LHCN-M2 (cell line): ENCODE results near the gene EFEMP1. TPM values are rescaled to one million over a fixed set of nuclear protein-coding genes. Genes with fewer than 3 reads are reported as not detected.
A peak's percentile ranks its signal among the peaks of the same experiment; 100 is the strongest.

Experiments
- DNase-seq: peaks from one replicate; pipeline ENCODE4 v3.0.0-alpha.2; 2012; ENCODE audit warnings: low read depth
- total RNA-seq: library from RNA; depleted of rRNA; stranded (reverse); fragments of >200 nt; gene quantifications from 2 replicates; pipeline ENCODE4 v1.2.3, GENCODE V29; 2014

The EFEMP1 gene
- total RNA-seq, 1 experiment from 2014 or later, result 37.8 TPM

DNA sequence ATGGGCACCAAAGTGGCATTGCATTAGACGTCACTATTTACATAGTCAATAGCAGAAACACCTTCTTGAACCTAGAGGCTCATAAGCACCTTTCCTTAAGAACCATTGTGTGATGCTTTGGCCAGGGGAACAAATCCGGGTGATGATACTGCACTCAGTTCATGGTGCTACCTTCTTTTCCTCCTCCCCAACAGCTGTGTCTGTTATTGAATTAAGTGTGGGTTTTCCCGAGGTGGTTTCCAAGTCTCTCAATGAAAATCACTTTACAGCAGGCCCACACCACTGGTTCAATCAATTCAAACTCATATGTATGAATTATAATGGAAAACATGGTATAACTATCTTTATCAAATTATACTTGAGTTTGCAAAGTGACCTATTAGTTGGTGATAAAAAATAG, 9.3 kb upstream of the EFEMP1 start:
- no peak for DNase-seq

- no peak for DNase-seq
These were observed 7.7 kb upstream of the EFEMP1 start for GRCh38 chr2:55931281-55931680.

DNA sequence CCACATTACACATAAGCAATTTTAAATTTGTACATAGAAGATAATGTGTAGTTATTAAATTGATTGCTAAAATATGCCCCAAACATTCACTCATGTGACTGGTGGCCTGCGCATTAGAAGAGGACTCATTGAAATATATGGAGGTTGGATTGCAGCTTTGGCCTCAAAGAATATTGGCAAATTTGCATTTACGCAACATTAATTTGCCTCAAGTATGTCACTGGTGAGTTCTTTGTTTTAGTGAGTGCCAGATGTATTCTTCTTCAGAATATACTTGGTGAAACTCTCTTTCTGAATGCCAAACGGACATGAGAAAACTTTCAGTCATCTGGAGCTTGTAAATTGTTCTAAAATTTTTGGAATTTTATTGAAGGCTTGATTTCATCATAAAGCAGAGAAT, 5.9 kb upstream of the EFEMP1 start:
- DNase-seq, result no peak

GRCh38 chr2:55926974-55927373, 3.4 kb upstream of the EFEMP1 start:
- no peak for DNase-seq

DNA sequence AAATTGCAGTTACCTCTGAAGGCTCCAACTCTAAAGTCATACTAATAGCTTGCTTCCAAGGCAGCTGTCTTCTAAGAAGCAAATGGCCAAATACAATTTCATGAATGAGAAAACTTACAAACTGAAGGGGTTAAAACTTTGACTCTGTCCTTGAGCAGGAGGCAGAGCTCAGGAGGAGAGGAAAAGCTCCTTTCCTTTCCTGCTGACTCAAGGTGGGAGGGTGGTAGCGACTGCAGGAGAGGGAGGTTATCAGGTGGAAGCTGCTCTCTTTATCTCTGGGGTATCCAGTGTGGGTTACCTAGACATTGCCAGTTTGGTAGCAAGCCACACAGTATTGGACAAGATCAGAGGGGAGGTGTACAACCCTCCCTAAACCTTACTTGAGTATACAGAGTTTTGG, 2.7 kb upstream of the EFEMP1 start:
- no peak for DNase-seq

DNA sequence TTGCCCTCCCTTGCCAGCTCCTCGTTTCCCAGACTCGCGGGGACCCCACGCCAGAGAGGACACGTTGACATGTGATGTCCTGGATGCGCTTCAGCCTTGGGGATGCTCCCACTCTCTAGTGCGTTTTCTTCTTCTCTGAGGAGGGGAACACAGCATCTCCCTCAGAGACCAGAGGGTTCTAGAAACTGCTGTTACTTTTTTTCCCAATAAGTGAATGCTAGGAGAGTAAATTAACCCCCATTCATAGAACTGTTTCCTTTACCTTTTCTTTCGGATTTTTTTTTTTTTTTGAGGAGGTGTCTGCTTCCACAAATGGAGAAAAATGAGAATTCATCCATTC, 370 bp upstream of the EFEMP1 start:
- no peak for DNase-seq

DNA sequence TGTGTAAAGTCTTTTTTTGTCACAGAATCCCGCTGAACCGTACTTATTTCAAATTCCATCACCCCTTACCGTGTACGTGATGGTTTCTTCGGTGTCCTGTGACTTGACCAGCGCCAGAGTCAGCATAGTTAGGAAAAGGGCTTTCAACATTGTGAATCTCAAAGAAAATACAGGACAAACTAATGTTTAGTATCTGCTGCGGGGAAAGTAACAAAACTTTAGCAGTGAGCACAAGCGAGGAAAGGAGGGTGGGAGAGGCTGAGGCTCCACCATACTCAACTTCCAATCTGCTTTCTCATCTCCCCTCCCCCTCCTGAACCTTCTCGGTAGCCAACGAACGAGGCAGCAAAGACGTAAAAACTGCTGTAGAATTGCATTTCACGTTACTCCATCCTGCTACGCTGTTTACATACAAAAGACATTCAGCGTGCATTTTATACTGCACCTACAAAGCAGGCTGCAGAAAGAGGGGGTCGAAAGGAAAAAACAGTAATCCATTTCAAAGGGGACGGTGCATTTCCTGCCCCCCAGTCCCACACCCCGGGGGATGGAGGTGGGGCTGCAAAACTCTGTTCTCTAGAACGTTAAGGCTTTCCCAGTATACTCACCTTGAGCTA, 1.2 kb downstream of the EFEMP1 start:
- no peak for DNase-seq

DNA sequence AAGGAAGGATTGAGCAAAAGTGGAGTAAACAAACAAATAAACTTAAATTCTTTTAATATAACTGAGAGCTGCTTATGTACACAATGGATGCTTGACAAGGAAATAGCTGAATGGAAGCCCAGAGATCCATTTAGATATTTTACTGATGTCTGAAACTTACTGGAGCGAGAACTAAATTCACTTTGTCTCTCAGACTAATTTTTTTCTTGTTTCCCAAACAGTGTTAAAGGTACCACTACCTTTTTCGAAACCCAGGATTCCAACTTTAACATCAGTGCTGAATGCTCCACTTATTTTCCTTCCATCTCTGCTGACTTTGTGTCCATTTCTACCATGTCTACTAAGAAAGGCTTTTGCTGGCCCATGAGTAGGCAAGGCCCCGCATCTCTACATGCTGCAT, 4.0 kb downstream of the EFEMP1 start:
- DNase-seq, result no peak

- no peak for DNase-seq
These were observed 4.7 kb downstream of the EFEMP1 start for GRCh38 chr2:55918856-55919255.

DNA sequence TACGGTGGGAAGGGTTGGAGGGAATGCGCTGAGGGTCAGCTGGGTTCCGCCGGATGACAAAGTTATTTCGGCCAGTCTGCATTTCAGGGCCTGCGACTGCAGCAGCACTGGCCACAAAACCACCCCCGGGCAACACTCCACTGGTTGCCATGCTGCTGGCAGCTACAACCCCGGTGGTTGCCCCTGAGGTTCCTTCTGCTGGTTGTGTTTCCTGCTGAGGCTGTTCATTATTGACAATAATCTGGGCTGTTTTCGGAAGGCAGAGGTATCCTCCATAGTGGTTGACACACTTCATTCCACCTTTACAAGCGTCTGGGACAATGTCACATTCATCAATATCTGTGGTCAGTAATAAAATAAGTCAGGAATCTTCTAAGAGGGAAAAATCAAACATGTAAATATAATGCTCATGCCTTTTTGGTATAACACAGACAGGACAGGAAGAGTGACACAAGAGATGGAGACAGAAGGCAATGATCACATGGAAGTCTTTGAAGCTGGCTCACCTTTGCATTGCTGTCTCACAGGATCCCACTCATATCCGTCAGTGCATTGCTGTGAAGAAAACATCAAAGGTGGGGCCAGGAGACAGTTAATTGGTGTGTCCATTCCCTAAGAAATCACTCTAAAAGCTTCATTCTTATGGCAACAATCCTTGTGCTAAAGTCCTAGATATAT, 5.7 kb downstream of the EFEMP1 start:
- no peak for DNase-seq

GRCh38 chr2:55917117-55917516, 6.5 kb downstream of the EFEMP1 start:
- no peak for DNase-seq

GRCh38 chr2:55916473-55917049, 7.0 kb downstream of the EFEMP1 start:
- no peak for DNase-seq

DNA sequence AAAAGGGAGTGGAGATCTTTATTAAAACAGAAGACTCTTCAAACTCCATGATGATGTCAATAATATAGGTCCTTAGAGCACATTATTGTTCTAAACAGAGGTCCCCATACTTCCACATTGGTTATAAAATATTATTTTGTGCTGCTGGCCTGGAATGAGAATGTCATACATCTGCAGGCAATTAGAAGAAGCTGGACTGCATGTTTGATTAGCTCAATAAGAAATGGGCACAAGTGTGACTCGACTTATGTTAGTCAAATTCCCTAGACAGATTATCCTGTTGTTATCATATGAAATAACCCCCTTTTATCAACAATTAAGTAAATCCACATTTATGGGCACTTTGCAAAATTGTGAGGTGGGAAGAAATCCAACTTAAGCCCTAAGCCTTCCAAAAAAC, 8.8 kb downstream of the EFEMP1 start:
- no peak for DNase-seq

DNA sequence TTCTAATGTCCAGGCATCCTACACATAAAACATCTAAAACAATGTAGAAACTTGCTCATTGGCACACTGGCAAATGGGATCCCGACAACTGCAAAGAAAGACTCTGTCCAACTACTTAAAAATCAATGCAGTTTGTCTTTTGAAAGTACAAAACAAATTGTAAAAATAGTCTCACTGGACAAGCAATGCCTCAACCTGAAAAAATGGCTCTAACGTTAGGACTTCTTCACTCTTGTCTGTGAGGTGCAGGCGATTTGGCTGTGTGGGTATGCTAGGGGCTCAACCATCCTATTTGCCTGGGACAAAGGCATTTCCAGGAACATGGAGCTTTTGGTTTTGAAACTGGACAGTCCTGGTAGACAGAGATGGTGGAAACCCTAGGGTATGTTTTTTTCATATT, 10.7 kb downstream of the EFEMP1 start:
- DNase-seq, result no peak

DNA sequence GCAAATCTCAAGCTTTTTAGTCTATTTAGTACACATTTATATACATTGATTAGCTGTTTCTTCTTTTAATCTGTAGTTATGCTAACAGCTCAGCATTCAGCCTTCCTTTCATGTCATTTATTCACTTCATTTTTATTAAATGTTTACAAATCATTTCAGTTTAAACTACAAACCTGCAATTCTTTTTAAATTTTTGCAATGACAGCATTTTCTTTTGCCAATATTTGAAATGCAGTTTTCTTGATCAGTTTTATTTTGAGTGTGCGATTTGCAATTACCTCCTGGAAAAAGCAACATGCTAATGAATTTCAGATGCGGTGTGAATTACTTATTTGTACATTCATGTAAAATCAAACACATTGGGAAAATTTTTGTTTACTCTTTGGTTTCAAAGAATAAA, 13.5 kb downstream of the EFEMP1 start:
- DNase-seq, result no peak

DNA sequence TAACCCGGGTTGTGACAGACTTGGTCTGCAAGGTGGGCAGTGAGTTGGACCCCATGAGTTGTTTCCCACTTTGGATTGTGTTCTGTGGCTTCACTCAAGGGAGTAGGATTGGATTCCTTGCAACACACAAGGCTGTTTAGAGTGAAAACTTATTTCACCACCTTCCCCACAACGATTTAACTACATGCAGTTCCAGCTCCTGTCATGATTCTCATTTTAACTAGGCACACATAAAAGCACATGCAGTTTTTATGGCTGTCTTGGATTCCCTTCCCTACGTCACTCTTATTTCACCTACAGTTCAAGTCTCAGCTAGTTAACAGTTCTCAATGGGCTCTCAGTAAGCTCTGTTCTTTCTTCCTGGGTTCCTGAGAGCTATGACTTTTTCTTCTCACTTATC, 15.9 kb downstream of the EFEMP1 start:
- DNase-seq, result no peak

DNA sequence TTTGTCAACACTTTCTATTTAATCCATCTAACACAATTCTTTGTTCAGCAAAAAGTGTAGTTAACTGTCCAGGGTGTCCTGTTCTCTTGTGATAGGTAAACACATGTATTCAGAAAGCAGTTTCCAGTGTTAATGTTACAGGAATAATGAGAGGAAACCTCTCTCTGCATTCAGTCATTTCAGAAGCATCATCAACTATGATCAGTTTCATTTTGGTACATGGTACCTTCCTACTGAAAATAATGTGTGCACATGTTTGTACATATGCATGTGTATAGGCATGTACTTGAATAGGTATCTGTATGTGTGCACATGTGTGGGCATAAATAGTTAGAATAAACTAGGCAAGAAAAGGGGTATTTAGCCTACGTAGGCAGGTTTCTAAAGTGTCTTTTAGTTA, 16.6 kb downstream of the EFEMP1 start:
- no peak for DNase-seq

DNA sequence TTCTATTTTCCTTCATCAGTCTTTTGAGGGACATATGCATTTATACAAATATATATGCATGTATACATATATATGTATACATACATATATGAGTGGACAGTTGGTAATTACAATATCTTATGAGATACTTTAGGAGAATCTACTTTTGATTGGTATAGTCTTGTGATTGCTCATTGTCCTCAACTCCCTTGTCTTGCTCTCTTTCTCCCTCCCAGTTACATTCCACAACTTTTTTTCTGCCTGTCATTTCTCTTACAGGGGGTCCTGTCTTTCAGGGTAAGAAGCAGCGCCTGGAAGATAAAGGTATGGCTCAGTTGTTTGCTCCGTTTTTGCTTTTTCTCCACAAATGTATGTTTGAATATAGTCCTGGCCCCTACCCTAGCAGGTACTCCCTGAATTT, 19.9 kb downstream of the EFEMP1 start:
- no peak for DNase-seq

- DNase-seq, result no peak
These were observed 20.6 kb downstream of the EFEMP1 start for GRCh38 chr2:55902971-55903370.

DNA sequence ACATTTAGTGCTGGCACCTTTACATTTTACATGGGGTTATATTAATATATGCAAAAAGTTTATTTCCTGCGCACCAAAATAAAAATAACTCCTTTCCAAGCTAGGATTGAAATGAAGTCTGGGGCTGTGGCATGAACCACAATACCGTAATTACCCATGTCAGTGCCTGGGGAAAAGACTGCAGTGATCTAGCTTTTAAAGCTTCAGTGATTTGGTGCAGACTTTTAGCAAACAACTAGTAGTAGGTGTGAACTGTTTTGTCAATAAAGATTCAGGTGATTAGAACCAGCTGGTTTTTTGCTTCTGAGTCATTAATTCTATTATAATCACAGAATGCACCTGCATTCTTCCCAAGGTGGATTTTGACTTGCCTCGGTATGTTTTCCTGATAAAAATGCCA, 21.2 kb downstream of the EFEMP1 start:
- no peak for DNase-seq

DNA sequence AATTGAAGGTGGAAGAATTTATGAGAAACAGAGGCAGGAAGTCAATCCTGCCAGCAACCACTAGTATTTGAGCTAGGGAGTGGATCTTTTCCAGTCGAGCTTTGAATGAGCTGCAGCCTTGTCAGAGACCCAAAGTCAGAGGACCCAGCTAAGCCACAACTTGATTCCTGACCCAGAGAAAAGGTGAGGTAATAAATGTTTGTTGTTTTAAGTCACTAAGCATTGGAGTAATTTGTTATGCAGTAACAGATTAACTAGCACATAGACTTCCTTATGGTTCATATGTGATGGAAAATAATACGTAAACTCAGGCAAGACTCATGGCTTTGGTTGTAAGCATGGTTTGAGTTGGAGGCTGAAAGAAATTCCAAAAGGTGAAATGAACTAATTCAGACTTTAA, 21.6 kb downstream of the EFEMP1 start:
- DNase-seq, result no peak

- DNase-seq, result peak; percentile 41
These were observed 22.3 kb downstream of the EFEMP1 start for GRCh38 chr2:55901322-55901721.

GRCh38 chr2:55899881-55900280, 23.7 kb downstream of the EFEMP1 start:
- no peak for DNase-seq
